ENCODE results near the gene ITSN1. TPM values are rescaled to one million over a fixed set of nuclear protein-coding genes. Genes with fewer than 3 reads are reported as not detected.

The ITSN1 gene
- total and polyA plus RNA-seq, 2 of the 13 experiments (the other 11 are each of a cell fraction or from before 2014, with no cell fraction given) = 26.1 to 33.8 TPM

DNA sequence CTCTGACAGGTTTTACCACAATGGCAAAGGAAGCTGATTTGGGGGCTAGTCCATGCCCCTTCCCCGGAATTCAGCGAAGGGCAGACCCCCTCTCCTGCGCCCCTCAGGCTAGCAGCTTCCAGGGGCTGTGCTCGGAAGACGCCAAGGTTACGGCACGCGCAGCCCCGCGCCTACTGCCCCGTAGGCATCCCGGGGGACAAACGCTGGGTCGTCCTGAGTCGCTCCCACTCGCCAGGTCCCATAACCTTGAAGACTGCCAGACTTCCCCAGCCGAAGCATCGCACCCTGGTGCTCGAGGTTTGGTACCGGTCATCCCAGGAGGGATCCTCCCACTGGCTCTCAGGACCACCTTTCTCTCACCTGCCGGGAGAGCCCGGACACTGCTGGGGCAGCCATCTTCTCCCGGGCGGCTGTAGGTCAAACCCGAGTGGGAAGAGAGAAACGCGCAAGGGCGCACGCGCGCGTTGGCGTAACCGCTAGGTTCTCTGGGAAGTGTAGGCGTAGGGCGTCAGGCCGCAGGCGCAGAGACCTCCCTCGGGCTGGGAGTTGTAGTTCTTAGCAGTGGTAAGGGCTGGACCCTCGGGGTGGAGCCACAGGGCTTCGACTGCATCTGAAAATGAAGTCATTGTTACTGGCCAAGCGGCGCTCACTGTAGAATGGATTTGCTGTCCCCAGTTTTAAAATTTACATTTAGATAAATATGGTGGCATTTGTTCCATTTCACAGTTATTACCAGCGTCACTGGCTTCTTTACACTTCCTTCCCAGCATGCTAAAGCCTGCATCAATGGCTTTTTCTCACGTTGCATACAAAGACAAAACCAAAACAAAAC is 273.3 kb downstream of the ITSN1 start, which contains the start of gene ATP5PO (continued):
- TF ChIP-seq ATM (IDR thresholded peaks at IDR 0.05; ENCODE audit: borderline replicate concordance) (no peak), MAFF (IDR thresholded peaks at IDR 0.05; ENCODE audit: low read depth, low read length) (no peak), HOXA9 (CRISPR knock-in tag; IDR thresholded peaks at IDR 0.05; ENCODE audit: borderline replicate concordance) (no peak), PHF21A (CRISPR knock-in tag; IDR thresholded peaks at IDR 0.05) (0 out of 2 replicates have a peak, but pooled peaks have one; percentile 47), HCFC1 (IDR thresholded peaks at IDR 0.05; ENCODE audit: low read depth, low read length) (peak; percentile 97), TAF15 (IDR thresholded peaks at IDR 0.05; ENCODE audit: low read depth, low read length, poor library complexity, severe bottlenecking) (no peak), PLRG1 (conservative IDR thresholded peaks at IDR 0.05) (no peak), SATB2 (CRISPR knock-in tag; IDR thresholded peaks at IDR 0.05) (no peak), MYC (CRISPR knock-in tag; IDR thresholded peaks at IDR 0.05; ENCODE audit: borderline replicate concordance) (peak; percentile 28; the same call in 1 of the 2 replicates), PAX8 (CRISPR knock-in tag; IDR thresholded peaks at IDR 0.05; ENCODE audit: borderline replicate concordance) (no peak), NR1H2 (CRISPR knock-in tag; IDR thresholded peaks at IDR 0.05; ENCODE audit: borderline replicate concordance, low read depth) (no peak), TFDP1 (CRISPR knock-in tag; IDR thresholded peaks at IDR 0.05; ENCODE audit: borderline replicate concordance) (peak; percentile 43), ATF7-NPFF (CRISPR knock-in tag; IDR thresholded peaks at IDR 0.05; ENCODE audit: low read depth) (peak; percentile 21; the same call in 1 of the 2 replicates), NR2F6 (IDR thresholded peaks at IDR 0.05) (peak; percentile 12; the same call in 1 of the 2 replicates), NR2F6 (CRISPR knock-in tag; IDR thresholded peaks at IDR 0.05) (peak; percentile 33), SRF (IDR thresholded peaks at IDR 0.05; ENCODE audit: low read depth, low read length) (no peak), NCOA2 (CRISPR knock-in tag; IDR thresholded peaks at IDR 0.05) (peak; percentile 10; the same call in 1 of the 2 replicates), ZSCAN30 (CRISPR knock-in tag; IDR thresholded peaks at IDR 0.05) (0 out of 2 replicates have a peak, but pooled peaks have one; percentile 43), ZNF232 (CRISPR knock-in tag; IDR thresholded peaks at IDR 0.05; ENCODE audit: borderline replicate concordance) (no peak), NR2C2 (CRISPR knock-in tag; IDR thresholded peaks at IDR 0.05; ENCODE audit: borderline replicate concordance) (peak; percentile 82), ZNF501 (CRISPR knock-in tag; IDR thresholded peaks at IDR 0.05) (no peak), CEBPG (CRISPR knock-in tag; IDR thresholded peaks at IDR 0.05) (peak; percentile 35; the same call in 1 of the 2 replicates), NONO (IDR thresholded peaks at IDR 0.05) (no peak), NONO (CRISPR knock-in tag; conservative IDR thresholded peaks at IDR 0.05) (peak; percentile 66)
- TF ChIP-seq, protein P1, sequence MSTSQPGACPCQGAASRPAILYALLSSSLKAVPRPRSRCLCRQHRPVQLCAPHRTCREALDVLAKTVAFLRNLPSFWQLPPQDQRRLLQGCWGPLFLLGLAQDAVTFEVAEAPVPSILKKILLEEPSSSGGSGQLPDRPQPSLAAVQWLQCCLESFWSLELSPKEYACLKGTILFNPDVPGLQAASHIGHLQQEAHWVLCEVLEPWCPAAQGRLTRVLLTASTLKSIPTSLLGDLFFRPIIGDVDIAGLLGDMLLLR (CRISPR knock-in tag; IDR thresholded peaks at IDR 0.05) = no peak
- TF ChIP-seq, protein P2, sequence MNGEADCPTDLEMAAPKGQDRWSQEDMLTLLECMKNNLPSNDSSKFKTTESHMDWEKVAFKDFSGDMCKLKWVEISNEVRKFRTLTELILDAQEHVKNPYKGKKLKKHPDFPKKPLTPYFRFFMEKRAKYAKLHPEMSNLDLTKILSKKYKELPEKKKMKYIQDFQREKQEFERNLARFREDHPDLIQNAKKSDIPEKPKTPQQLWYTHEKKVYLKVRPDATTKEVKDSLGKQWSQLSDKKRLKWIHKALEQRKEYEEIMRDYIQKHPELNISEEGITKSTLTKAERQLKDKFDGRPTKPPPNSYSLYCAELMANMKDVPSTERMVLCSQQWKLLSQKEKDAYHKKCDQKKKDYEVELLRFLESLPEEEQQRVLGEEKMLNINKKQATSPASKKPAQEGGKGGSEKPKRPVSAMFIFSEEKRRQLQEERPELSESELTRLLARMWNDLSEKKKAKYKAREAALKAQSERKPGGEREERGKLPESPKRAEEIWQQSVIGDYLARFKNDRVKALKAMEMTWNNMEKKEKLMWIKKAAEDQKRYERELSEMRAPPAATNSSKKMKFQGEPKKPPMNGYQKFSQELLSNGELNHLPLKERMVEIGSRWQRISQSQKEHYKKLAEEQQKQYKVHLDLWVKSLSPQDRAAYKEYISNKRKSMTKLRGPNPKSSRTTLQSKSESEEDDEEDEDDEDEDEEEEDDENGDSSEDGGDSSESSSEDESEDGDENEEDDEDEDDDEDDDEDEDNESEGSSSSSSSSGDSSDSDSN (CRISPR knock-in tag; IDR thresholded peaks at IDR 0.05) = peak; percentile 72; the same call in 1 of the 2 replicates
- TF ChIP-seq, protein P3, sequence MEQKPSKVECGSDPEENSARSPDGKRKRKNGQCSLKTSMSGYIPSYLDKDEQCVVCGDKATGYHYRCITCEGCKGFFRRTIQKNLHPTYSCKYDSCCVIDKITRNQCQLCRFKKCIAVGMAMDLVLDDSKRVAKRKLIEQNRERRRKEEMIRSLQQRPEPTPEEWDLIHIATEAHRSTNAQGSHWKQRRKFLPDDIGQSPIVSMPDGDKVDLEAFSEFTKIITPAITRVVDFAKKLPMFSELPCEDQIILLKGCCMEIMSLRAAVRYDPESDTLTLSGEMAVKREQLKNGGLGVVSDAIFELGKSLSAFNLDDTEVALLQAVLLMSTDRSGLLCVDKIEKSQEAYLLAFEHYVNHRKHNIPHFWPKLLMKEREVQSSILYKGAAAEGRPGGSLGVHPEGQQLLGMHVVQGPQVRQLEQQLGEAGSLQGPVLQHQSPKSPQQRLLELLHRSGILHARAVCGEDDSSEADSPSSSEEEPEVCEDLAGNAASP (CRISPR knock-in tag; IDR thresholded peaks at IDR 0.05; ENCODE audit: borderline replicate concordance) = peak; percentile 46
